SH-SY5Y (cell line): ENCODE data around the gene LIN9.

Source experiments
- GATA2 ChIP-seq: IDR thresholded peaks from 2 replicates; pipeline ENCODE4 v1.6.1; 2011; ENCODE audit warnings: mild to moderate bottlenecking, low read depth, low read length
- GATA3 ChIP-seq: IDR thresholded peaks from 2 replicates; pipeline ENCODE4 v1.6.1; 2011; ENCODE audit warnings: low read depth, mild to moderate bottlenecking, low read length, moderate library complexity

DNA sequence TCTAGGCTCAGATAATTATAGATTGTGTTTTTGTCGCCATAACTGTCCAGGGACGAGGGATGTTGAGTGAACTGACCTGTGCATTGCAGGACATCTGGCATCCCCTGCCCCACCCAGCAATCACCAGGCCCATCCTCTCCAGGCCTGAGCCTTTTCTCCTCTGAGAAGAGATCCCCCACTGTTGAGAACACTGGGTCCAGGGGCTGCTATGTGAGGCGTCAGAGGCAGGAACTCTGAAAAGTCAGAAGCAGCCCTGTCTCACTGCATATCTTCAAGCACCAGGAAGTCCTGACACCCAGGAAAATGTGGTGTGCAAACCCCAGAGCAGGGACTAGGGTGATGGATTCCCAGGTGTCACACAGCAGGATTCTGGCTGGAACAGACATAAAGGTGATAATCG lies 105.3 kb downstream of the LIN9 start:
- TF ChIP-seq GATA2 = no peak
- TF ChIP-seq GATA3 = no peak
